Right kidney (tissue), 1 donor: ENCODE results near the gene FBXO44.

Source experiments
- DNase-seq: peaks from one replicate; pipeline ENCODE4 v3.0.0-alpha.2; 2016

FBXO44 gene

DNA sequence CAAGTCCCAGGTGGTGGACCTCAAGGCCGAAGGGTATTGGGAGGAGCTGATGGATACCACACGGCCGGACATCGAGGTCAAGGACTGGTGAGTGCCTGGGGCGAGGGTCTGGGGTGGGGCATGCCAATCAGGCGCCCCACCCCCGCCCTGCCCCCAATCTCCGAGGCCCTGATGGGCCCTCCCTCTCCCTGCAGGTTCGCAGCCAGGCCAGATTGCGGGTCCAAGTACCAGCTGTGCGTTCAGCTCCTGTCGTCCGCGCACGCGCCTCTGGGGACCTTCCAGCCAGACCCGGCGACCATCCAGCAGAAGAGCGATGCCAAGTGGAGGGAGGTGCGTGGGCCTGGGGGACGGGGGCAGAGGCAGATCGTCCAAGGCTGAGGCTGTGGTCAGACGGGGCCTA is 3.9 kb downstream of the FBXO44 start:
- no peak for DNase-seq

DNA sequence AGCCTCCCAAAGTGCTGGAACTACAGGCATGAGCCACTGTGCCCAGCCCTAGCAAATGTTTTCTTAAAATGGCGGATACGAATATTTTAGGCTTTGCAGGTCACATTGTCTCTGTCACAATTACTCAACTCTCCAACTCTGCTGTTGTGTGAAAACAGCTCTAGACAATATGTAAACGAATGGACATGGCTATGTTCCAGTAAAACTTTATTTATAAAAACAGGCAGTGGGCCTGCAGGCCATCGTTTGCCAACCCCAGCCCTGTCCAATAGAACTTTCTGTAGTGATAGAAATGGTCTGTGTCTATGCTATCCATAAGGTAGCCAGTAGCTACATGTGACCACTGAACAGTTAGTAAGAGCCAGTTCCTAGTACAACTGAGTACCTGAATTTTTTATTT is 5.1 kb downstream of the FBXO44 start:
- DNase-seq, result no peak

DNA sequence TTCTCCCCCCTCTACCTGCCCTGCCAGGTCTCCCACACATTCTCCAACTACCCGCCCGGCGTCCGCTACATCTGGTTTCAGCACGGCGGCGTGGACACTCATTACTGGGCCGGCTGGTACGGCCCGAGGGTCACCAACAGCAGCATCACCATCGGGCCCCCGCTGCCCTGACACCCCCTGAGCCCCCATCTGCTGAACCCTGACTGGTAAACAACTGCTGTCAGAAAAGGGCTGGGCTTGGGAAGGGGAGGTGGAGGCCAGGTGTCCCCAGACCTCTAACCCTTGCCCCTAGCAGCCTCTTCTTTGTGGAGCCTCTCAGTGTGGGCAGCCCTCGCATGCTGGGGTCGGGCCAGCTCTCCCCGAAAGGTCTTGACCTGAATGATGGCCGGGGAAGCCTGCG is 6.4 kb downstream of the FBXO44 start:
- DNase-seq, result no peak

DNA sequence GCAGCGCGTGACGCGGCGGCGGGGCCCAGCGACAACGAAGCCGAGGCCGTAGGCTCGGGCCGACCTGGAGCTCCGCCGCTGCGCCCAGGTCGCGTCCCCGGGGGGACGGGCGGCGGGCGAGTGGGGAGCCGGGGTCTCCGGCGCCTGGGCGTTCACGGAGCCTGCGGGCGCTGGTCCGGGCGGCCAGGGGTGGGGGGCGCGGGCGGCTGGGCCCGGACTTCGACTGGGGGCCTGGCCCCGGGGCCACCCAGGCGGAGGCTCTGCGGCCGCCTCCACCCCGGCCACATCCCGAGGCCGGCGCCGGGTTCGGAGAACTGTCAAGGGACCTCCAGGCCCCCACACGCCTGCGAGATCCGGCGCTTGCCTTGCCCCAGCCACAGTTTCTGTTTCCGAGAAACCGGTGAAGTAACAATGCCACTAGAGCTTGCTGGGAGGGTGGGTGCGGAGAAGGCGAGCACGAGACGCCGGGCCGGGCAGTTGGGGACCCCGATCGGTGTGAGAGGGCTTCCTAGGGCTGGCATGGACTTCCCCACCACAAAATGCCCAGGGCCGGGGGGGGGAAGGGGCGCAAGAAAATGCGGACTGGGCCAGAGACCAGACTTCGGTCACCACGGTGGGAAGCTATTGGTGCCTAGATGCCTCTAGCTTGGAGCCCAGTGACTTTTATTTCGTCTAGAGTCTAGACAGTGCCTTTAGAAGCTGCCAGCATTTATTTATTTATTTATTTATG is 9.8 kb downstream of the FBXO44 start:
- peak; percentile 76 for DNase-seq

DNA sequence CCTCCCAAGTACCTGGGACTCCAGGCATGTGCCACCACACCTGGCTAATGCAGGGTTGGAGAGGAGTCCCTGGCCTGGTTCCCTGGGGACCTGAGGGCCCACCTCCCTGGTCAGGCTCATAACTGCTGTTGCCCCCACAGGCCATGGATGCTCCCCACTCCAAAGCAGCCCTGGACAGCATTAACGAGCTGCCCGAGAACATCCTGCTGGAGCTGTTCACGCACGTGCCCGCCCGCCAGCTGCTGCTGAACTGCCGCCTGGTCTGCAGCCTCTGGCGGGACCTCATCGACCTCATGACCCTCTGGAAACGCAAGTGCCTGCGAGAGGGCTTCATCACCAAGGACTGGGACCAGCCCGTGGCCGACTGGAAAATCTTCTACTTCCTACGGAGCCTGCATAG is 13.8 kb downstream of the FBXO44 start:
- DNase-seq, result no peak

DNA sequence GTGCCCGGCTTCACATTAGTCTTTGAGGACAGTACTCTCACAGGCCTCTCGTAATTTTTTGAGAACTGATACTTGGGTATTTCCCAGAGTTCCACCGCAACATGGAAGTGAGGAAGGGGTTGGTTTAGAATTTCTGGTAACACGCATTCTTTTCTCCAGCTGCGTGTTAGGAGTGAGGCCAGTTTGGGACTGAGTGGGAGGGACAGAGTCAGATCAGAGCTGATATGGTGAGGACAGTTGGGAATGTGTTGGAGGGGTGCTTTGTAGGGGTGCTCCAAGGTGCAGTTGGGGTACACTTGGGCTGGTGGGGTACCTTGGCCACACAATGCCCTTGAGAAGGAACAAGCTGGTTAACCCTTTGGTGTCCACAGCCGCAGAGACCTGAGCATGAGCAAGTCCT is 16.1 kb downstream of the FBXO44 start:
- no peak for DNase-seq

DNA sequence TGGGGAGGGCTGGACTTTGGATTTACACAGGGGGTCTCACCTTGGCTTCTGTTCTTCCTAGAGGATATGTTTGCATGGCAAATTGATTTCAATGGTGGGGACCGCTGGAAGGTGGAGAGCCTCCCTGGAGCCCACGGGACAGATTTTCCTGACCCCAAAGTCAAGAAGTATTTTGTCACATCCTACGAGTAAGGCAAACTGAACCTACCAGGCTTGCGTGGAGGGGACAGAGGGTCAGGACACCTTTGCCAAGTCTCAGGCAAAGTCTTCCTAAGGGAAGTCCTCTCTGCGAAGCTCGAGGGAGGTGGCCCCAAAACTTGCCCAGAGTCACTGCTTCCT is 16.5 kb downstream of the FBXO44 start:
- no peak for DNase-seq

DNA sequence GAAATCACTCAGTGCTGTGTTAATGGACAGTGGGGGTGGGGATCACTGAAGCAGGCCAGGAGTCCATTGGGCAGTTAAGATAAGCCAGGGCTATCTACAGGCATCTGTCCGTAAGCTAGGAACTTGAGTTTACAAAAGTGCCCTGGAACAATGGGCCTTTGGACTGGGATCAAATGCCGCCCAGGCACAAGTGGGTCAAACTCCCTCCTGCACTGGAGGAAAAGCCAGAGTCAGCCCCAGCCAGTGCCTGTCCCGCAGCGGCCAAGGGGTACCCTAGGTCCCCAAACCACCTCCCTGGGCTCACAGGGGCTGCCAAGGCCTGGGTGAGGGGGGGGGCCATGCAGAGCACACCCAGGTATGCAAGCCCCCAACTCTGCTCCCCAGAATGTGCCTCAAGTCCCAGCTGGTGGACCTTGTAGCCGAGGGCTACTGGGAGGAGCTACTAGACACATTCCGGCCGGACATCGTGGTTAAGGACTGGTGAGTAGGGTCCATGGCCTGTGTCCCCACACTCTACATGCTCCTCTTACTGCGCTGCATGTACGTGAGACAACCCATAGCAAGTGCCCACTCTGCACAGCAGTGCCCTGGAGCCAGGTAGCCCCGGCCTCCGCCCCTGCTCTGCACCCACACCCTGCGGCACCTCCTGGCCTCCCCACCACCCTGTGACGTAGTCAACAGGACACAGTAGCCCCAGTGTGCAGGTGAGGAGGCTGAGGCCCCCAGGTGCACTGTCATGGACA is 17.0 kb downstream of the FBXO44 start:
- no peak for DNase-seq

DNA sequence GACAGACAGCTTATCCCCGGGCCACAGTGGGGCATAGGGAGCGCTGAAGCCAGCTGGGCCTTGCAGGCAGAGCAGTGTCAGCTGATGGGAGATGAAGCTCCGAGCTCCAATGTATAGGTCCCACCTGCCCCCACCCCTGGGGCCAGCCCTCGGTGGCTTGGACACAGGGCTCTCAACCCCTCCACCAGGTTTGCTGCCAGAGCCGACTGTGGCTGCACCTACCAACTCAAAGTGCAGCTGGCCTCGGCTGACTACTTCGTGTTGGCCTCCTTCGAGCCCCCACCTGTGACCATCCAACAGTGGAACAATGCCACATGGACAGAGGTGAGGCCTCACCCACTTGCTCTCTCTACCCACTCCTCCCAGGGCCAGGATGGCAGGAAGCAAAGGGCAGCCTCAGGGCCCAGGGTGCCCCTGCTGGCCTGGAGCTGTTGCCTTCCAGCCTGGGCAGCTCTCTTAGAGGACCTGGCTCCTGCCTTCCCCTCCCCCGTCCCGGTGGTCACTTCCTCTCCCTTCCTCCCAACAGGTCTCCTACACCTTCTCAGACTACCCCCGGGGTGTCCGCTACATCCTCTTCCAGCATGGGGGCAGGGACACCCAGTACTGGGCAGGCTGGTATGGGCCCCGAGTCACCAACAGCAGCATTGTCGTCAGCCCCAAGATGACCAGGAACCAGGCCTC is 18.6 kb downstream of the FBXO44 start:
- DNase-seq, result no peak

DNA sequence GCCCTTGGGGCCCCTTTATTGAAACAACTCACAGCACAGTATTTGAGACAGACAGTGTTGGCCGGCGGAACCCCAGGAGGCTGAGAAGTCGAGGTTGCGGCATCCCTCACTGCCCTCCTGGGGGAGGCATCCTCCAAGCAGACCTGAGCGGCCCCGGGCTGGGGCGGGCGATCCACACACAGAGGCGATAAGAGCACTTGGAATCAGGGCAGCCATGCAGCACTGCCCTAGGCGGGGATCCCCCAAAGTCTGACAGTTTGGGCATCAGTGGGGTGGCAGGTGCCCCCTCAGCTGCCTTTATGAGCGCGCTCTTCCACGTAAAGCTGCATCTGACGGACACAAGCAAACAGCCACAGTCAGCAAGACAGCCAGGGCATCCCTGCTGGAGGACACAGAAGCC is 19.8 kb downstream of the FBXO44 start:
- no peak for DNase-seq

DNA sequence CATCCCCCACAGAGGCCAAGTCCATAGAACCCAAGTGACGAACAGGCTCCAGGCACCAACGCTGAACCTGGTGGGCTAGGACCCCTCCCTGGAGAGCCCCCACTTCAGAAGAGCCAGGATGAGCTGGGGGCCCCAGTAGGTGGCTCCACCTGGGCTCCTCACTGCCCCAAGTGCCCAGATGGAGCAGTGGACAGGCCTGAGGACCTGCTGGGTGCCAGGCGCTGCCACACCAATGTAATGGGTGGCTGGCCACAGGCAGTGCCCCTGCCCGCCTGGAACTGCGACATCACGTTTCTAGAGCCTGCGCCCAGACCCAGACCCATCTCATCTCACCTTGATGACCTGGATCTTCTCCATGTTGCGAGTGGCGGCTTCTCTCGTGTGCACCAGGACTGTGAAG is 20.6 kb downstream of the FBXO44 start:
- no peak for DNase-seq

DNA sequence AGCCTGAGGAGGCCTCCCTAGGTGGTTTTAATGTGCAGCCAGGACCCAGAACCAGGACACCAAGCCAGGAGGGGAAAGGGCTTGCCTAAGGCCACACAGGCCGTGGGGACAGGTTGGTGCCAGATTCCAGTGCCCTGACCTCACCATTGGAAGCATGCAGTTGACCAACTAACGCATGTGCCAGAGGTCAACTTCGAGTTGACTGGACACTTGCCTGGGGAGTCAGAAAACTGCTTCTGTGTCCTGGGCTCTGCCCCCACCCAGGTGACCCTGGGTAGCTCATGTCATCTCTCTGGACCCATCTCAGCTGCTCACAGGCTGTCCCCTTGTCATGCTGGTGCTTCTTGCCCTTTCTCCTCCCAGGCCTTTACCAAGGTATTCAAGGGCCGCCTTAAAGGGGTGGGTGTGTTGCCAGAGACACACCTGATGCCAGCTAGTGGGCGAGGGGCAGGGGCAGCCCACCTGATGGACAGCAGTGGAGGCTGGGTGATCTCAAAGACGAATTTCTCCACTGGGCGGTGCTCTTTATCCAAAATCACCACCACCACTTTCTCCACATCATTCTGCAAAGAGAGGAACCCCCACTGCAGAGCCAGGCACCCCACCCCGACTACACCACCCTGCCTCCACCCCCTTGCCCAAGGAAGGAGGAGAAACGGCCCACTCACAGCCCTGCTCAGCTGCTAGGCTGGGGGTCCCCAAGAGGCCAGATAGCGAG is 21.9 kb downstream of the FBXO44 start:
- DNase-seq, result no peak

DNA sequence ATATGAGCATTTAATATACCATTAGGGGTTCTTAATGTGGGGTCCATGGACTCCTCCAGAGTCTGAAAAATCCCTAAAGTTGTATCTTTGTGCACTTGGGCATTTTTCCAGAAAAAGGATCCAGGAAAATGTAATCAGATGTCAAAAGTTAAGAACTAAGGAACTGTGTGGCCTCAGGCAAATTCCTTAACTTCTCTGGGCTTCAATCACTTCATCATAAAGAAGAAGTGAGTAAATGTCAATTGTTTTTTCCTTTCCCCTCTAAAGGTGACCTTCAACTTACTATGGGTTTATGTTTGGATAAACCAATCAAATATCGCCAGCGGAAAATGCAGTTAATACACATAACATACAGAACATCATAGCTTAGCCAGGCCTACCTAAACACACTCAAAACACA is 23.8 kb downstream of the FBXO44 start:
- no peak for DNase-seq

DNA sequence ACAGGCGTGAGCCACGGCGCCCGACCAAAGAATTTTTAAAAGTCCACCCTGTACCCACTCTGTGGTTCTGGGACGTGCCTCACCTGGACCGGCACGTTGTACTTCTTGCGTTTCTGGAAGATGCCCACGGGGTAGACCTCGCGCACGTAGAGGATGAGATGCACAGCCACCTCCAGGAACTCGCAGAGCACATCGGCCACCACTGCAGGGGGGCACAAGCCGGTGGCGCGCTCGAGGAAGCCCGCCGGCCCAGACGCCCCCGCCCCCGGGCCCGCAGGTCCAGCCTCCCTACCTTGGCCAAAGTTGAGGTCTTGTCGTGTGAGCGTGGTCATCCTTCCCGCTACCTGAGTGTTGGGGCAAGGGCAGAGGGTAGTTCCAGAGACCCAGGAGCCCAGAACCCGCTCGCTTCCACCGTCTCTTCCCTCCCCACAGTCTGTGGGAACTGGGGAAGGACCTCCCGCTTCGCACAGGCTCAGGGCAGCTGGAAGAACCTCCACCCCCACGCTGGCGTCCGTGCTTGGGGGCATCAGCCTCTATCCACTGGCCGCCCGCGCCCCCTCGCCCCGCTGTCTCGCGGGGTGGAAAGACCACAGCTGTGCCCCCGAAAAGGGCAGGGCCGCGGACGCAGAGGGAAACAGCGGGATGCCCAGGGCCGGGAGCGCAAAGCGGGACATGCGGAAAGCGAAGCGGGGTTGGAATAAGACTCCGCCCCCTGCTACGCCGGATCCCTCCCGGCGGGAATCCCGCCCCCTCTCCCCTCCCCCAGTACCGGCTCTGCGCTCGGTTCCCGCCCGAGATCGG is 25.8 kb downstream of the FBXO44 start:
- DNase-seq, result peak; percentile 85

DNA sequence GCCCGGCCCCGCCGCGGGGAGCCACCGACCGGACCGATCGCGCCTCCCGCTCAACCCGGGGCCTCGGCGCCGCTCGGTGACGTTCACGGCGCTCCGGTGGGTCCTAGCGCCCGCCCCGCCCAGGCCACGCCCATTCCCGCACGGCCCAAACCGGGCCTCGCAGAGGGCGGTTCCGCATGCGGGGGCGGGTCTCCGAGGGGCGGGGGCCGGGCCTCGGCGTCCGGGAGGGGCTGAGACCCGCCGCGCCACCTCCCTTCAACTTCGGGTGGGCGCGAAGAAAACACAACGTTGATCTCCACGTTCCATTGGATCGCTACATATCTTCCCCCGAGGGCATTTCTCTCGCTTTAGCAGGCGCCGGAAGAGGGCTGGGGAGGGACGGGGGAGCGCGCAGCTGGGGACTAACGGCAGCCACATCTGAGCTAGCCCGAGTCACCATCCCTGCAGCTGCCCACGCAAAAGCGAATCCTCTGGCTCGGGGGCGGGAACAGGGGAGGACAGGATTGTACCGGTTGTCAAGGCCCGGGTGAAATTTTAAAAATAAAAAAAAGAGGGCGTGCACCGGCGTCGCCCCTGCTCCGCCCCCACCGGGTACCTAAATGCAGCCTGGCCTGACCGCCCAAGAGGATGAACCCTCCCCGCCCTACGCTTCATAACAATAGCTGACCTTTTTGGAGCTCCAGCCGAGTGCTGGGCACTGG is 26.5 kb downstream of the FBXO44 start, which contains the start of gene MAD2L2:
Gene MAD2L2, minus strand, starts transcription at position 78 of the 701 bp plus-strand sequence. CDS start 547 bp downstream, outside the sequence.
- DNase-seq, result peak; percentile 79

DNA sequence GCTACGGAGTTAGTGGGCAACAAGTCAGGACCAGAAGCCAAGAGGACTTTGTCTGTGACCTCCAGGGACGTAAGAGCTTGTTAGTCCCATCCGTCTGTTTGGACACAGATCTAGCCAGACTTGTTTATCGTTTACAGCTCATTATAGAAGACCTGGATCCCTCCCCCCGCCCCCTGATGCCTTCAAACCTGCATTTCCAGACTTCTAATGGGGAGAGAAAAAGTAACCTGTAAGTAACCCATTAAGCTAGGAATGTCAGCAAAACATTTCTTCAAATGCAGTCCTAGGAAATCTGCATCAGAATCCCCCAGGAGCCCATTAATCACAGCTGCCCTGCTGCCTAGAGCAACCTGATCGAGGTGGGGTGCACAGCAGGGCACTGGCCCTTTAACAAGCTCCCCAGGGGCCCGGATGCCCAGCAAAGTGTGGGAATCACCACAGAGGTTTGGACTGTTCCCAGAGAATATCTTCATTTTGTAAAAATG is 27.7 kb downstream of the FBXO44 start:
- no peak for DNase-seq

DNA sequence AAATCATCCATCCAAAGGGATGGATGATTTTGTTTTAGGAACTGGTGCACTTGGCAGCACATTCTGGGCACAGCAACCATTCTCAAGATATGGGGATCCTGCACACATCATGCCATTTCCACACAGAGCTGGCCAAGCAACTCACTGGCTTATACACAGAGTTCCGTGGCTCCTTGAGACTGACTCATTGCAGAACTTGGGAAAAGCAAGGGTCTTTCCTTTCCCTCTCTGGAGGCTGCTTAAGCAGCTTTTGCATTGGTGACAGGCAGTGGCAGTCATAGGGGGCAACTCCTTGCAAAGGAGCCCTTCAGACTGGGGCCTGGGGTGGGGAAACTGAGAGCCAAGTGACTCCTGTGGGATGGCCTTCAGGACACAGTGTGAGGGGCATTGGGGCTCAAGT is 28.1 kb downstream of the FBXO44 start:
- no peak for DNase-seq

DNA sequence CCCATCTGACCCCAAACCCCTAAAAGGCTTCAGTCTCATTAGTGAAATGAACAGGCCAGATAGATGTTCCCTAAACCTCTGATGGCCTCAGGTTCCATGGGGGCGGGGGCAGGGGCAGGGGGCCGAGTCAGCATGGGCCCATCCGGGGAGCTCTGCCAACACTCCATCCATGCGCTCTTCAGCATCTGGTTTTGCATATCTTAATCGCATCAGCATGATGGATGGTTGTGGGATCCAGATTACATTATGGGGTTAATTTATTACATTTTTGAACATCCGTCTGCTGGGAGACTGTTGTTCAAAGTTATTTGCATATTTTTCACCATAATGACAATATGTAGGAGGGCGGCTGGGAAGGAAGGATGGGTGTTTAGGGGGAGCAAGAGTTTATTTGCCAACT is 29.4 kb downstream of the FBXO44 start:
- DNase-seq, result no peak

DNA sequence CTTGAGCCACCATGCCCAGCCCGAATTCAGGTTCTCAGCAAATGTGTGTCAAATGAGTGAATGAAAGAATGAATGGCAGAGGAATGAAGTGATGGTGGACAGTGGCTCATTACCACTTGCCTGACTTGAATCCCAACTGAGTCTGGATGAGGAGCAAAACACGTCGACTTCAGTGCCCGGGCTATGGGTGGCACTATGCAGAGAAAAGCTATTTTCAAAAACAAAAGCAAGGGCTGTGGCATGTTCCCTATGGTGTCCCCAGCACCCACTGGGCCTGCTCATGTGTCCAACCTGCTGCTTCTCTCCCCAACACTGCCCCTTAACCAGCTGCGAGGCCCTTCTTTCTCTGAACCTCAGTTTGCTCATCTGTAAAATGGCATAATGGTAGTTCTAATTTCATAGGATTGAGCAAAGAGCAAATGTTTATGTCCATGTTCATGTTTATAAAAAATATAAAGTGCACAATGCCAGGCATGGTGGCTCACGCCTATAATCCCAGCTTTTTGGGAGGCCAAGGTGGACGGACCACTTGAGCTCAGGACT is 30.6 kb downstream of the FBXO44 start:
- DNase-seq, result no peak

DNA sequence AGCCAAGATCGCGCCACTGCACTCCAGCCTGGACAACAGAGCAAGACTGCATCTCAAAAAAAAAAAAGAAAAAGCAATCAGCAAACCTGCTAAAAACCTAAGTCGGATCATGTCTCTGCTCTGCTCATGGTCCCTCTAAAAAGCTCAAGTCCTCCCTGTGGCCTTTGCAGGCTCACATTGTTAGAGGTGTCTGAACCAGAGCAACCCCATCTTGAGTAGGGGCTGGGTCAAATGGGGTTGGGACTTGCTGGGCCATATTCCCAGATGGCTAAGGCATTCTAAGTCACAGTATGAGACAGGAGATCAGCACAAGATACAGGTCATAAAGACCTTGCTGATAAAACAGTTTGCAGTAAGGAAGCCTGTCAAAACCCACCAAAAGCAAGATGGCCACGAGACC is 33.8 kb downstream of the FBXO44 start:
- DNase-seq, result no peak
